Thyroid gland (tissue), 4 donors: ENCODE data around the gene ELF5. TPM values are rescaled to one million over a fixed set of nuclear protein-coding genes. Genes with fewer than 3 reads are reported as not detected.

ENCODE experiments used
- DNase-seq, 2 donors: peaks; one replicate each; pipeline ENCODE4 v3.0.0-alpha.2; 2019
- H3K27ac ChIP-seq, 3 donors: fragments of 200-600 bp; sonication (generic); 1 replicate in 2 of 3; 2 replicates in 1 of 3; pipeline ENCODE4 v1.5.1; 2016 to 2019; ENCODE audit warnings: mild to moderate bottlenecking in 1 of 3, moderate library complexity in 1 of 3
- H3K27me3 ChIP-seq: fragments of 200-600 bp; sonication (generic); one replicate; pipeline ENCODE4 v1.5.1; 2019
- H3K36me3 ChIP-seq, 2 donors: fragments of 200-600 bp; sonication (generic); one replicate each; pipeline ENCODE4 v1.5.1; 2016 to 2019
- H3K4me1 ChIP-seq, 2 donors: fragments of 200-600 bp; sonication (generic); one replicate each; pipeline ENCODE4 v1.5.1; 2017 to 2019
- H3K4me3 ChIP-seq, 3 donors: fragments of 200-600 bp; sonication (generic); replicated peaks in 1 of 3; 1 replicate in 2 of 3; 2 replicates in 1 of 3; pipeline ENCODE4 v1.5.1; 2016; ENCODE audit warnings: mild to moderate bottlenecking in 1 of 3
- H3K9me3 ChIP-seq: fragments of 200-600 bp; sonication (generic); one replicate; pipeline ENCODE4 v1.5.1; 2017
- POLR2A ChIP-seq, 2 donors: fragments of 450-650 bp; IDR thresholded peaks; one replicate each; pipeline ENCODE4 v1.6.1; 2017; ENCODE audit warnings: antibody characterized with exemption in 2 of 2, mild to moderate bottlenecking in 2 of 2, moderate library complexity in 1 of 2
- WGBS, 2 donors: methylation state at CpG; one replicate each; pipeline ENCODE4 v1.1.5; 2017; 5-methylcytosine and 5-hydroxymethylcytosine counted together
- intact Hi-C: fragments of 100-400 bp; cut with DNase I; formaldehyde crosslinking; loops from one replicate; pipeline ENCODE4 v1.15.1; 2023
- total RNA-seq, 4 donors: library from RNA; depleted of rRNA; stranded (reverse); fragments of >200 nt; gene quantifications; one replicate each; pipeline ENCODE4 v1.2.3, GENCODE V29; 2016
- TF ChIP-seq, protein P1 (sequence below), 6 experiments: fragments of 200-600 bp in 3 of 6; fragments of 450-650 bp in 3 of 6; sonication (generic) in 3 of 6; IDR thresholded peaks; one replicate each; pipeline ENCODE4 v1.5.1; 2016 to 2019; ENCODE audit warnings: antibody characterized with exemption in 6 of 6, mild to moderate bottlenecking in 2 of 6, inconsistent platforms in 1 of 6, moderate library complexity in 1 of 6

Gene ELF5
- total RNA-seq, 4 donors from 2014 or later = not detected

DNA sequence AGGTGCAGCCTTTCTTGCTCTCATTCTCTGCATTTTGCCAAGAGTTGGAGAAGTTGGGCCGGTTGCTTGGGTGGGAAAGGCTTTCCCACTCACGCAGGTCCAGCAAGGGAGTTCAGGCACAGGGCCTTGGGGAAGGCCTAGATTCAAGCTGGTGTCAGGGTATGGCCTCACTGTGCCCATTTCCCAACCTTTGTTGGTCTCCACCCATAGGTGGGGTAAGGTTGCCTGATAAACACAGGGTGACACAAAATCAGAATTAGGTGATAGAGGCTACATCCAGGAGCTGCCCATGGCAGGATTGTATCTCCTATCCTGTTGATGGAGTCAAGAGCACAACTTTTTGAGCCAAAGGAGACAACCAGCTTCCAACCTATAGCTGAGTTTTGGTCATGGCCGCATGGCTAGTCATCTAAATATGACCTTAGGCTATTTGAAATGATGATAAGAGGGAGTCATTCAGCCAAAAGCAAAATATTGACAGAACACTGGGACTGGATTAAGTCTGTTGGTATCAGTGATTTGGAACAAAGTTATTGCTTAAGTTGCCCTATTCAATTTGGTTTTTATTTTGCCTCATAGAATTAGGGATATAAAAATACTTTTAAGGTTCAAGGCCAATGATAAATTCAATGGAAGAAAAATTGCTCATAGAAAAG is 54.0 kb downstream of the ELF5 start:
- no peaks in the 10 kb centered on the region for H3K27me3 ChIP-seq
- no peak for DNase-seq
- TF ChIP-seq, protein P1, sequence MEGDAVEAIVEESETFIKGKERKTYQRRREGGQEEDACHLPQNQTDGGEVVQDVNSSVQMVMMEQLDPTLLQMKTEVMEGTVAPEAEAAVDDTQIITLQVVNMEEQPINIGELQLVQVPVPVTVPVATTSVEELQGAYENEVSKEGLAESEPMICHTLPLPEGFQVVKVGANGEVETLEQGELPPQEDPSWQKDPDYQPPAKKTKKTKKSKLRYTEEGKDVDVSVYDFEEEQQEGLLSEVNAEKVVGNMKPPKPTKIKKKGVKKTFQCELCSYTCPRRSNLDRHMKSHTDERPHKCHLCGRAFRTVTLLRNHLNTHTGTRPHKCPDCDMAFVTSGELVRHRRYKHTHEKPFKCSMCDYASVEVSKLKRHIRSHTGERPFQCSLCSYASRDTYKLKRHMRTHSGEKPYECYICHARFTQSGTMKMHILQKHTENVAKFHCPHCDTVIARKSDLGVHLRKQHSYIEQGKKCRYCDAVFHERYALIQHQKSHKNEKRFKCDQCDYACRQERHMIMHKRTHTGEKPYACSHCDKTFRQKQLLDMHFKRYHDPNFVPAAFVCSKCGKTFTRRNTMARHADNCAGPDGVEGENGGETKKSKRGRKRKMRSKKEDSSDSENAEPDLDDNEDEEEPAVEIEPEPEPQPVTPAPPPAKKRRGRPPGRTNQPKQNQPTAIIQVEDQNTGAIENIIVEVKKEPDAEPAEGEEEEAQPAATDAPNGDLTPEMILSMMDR (IDR thresholded peaks at IDR 0.05) = no peak
- no peak for TF ChIP-seq POLR2A (IDR thresholded peaks at IDR 0.05)
- intact Hi-C loops = no loop called here
- H3K4me1 ChIP-seq = no peaks in the 10 kb centered on the region
- WGBS, 2 donors = 98 to 99% methylated on average over 3 of the region's 3 CpGs
- H3K9me3 ChIP-seq = no peaks in the 10 kb centered on the region
- H3K36me3 ChIP-seq = peaks cover 69 to 82% of the 10 kb centered on the region in 2 donors
- H3K27ac ChIP-seq = no peak overlapping the region
- no peak overlapping the region for H3K4me3 ChIP-seq

DNA sequence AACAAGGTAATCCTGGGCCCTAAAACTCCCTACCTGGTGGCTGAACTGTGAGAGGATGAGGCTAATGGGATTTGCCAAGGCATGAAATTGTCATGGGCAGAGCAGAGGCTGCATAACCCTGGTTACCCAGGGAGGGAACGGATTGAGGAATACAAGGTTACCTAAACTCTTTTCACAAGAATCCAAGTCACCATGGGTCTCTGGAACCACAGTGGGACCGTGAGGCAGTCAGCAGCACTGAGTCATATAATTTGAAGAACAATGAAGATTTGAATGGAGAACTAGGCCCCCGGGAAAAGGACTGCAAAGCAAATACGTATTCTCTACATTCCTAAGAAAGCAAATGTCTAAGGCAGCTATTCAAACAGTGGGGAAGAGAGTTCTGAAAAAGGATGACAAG is 55.1 kb downstream of the ELF5 start:
- no peak for DNase-seq
- Histone ChIP-seq H3K4me1 (no peaks in the 10 kb centered on the region), H3K27ac (no peak overlapping the region), H3K27me3 (no peaks in the 10 kb centered on the region), H3K36me3 (peaks cover 68 to 80% of the 10 kb centered on the region in 2 donors), H3K9me3 (no peaks in the 10 kb centered on the region), H3K4me3 (no peak overlapping the region)
- intact Hi-C loops = no loop called here
- TF ChIP-seq POLR2A (IDR thresholded peaks at IDR 0.05) = no peak
- TF ChIP-seq, protein P1 (IDR thresholded peaks at IDR 0.05) = no peak
- 84 to 86% methylated on average over 4 of the region's 4 CpGs for WGBS, 2 donors

DNA sequence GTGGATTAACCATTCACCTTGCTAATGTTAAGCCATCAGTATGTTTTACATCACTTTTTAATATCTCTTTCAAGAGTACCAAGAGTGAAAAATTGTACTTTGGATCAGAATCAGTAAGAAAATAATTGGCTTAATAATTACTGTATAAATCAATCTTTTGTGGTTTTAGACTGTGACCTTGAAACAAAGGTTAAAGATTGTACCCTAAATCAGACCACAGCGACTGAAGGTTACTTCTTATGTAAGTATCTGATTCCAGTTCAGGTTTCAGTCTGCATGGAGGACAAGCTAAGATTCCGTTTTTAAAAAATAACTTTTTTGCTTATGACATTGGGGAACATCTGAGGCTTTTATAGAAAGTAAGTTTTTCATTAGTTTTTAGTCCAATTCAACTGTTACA is 56.0 kb downstream of the ELF5 start:
- Histone ChIP-seq H3K4me1 (no peaks in the 10 kb centered on the region), H3K36me3 (peaks cover 68 to 78% of the 10 kb centered on the region in 2 donors), H3K27me3 (no peaks in the 10 kb centered on the region), H3K9me3 (no peaks in the 10 kb centered on the region), H3K4me3 (no peak overlapping the region), H3K27ac (no peak overlapping the region)
- intact Hi-C loops = no loop called here
- TF ChIP-seq, protein P1 (IDR thresholded peaks at IDR 0.05) = no peak
- TF ChIP-seq POLR2A (IDR thresholded peaks at IDR 0.05) = no peak
- DNase-seq = no peak
- 96% methylated on average over 2 of the region's 2 CpGs for WGBS, 2 donors

DNA sequence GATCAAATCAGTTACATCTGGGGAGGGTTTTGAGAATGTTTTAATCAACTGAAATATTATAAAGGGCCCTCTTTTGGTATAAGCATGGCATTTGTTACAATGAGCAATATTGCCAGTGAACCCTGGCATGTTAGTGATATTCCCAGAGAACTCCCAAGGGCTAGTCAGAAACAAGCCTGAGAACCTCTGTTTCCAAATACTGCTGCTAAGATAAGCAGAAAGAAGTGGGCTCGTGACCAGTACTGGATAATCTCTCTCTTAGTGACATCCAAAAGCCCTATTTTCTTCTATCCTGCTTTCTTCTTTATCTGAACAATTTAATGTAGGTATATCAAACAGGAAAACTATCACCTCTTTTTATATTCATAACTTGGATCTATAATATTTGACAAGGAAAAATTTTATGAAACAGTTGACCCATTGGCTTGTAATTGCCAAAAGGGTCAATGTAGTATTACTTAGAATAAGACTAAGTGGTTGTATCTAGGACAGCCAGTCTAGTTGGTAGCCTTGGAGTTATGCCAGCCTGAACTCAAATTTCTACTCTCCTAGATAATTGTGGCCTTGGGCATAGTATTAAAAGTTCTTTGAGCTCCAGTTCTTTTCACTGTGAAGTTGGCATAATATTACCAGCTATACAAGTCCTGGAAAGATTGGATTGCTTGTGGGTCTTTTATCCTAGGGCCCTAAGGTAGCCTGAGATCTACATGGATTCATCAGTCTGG is 59.1 kb downstream of the ELF5 start:
- no peak for DNase-seq
- Histone ChIP-seq H3K27ac (no peak overlapping the region), H3K4me3 (no peak overlapping the region), H3K4me1 (peaks cover 0 to 4% of the 10 kb centered on the region in 2 donors), H3K9me3 (no peaks in the 10 kb centered on the region), H3K36me3 (peaks cover 71 to 86% of the 10 kb centered on the region in 2 donors), H3K27me3 (no peaks in the 10 kb centered on the region)
- 91 to 97% methylated on average over 1 of the region's 1 CpG for WGBS, 2 donors
- intact Hi-C loops = no loop called here
- no peak for TF ChIP-seq POLR2A (IDR thresholded peaks at IDR 0.05)
- TF ChIP-seq, protein P1 (IDR thresholded peaks at IDR 0.05) = no peak

DNA sequence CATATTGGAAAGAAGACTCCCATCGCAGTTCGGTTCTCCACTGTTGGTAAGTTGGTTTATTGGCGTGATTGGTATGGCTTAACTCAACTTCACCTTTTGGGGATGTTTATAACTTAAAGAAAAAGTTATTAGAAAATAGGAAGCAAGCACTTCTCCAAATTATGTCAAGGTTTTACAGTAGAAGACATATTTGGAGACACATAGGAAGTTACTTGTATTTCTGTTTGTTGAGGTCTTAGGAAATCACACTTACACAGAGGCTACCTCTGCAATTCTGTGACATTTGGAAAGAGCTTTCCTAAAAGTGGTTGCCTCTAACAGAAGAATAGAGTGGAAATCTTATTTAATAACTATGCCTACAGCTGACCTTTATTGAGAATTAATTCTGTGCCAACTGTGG is 62.5 kb downstream of the ELF5 start:
- Histone ChIP-seq H3K27ac (no peak overlapping the region), H3K36me3 (peaks cover 42 to 58% of the 10 kb centered on the region in 2 donors), H3K4me1 (peaks cover 6 to 38% of the 10 kb centered on the region in 2 donors), H3K27me3 (no peaks in the 10 kb centered on the region), H3K9me3 (no peaks in the 10 kb centered on the region), H3K4me3 (no peak overlapping the region)
- intact Hi-C loops = no loop called here
- no peak for DNase-seq
- TF ChIP-seq, protein P1 (IDR thresholded peaks at IDR 0.05) = no peak
- no peak for TF ChIP-seq POLR2A (IDR thresholded peaks at IDR 0.05)
- WGBS, 2 donors = 93 to 98% methylated on average over 3 of the region's 3 CpGs
